ENCODE results near the gene EVX1. TPM values are rescaled to one million over a fixed set of nuclear protein-coding genes. Genes with fewer than 3 reads are reported as not detected.

Gene EVX1
- total and polyA plus RNA-seq, 3 donors from 2014 or later: 0.25 to 1.4 (median 0.63) TPM

- no peak for DNase-seq
- no peaks in the 10 kb centered on the region for H3K9me3 ChIP-seq
- no peaks in the 10 kb centered on the region for H3K36me3 ChIP-seq (ENCODE audit: low read depth, missing control alignments)
- peaks cover 5% of the 10 kb centered on the region for H3K4me1 ChIP-seq
- no peak overlapping the region for H3K27ac ChIP-seq
- peak overlapping the region; percentile 6 to 29 for H3K4me3 ChIP-seq
- no peak for TF ChIP-seq POLR2A (IDR thresholded peaks at IDR 0.05)
- no peak for TF ChIP-seq CTCF (IDR thresholded peaks at IDR 0.05)
- 29 to 37% methylated on average over 33 to 50 of the region's 50 CpGs for WGBS, 2 donors
- intact Hi-C loops (cut with DNase I; ENCODE audit: low total_unique reads): no loop called here
- H3K27me3 ChIP-seq: peaks cover 4% of the 10 kb centered on the region
Observed at GRCh38 chr7:27213433-27214238, 29.0 kb upstream of the EVX1 start.

GRCh38 chr7:27214239-27214950 is 28.2 kb upstream of the EVX1 start:
- 54 to 55% methylated on average over 8 of the region's 8 CpGs for WGBS, 2 donors
- Histone ChIP-seq H3K27me3 (peaks cover 4% of the 10 kb centered on the region), H3K9me3 (no peaks in the 10 kb centered on the region), H3K27ac (no peak overlapping the region), H3K36me3 (ENCODE audit: low read depth, missing control alignments) (no peaks in the 10 kb centered on the region), H3K4me3 (no peak overlapping the region), H3K4me1 (peaks cover 5% of the 10 kb centered on the region)
- DNase-seq: no peak
- intact Hi-C loops (cut with DNase I; ENCODE audit: low total_unique reads): no loop called here
- TF ChIP-seq POLR2A (IDR thresholded peaks at IDR 0.05) (no peak), CTCF (IDR thresholded peaks at IDR 0.05) (no peak)

GRCh38 chr7:27215356-27215755 is 27.2 kb upstream of the EVX1 start:
- Histone ChIP-seq H3K9me3 (no peaks in the 10 kb centered on the region), H3K36me3 (ENCODE audit: low read depth, missing control alignments) (no peaks in the 10 kb centered on the region), H3K27ac (no peak overlapping the region), H3K4me1 (peaks cover 4% of the 10 kb centered on the region), H3K27me3 (peaks cover 4% of the 10 kb centered on the region), H3K4me3 (no peak overlapping the region)
- DNase-seq: no peak
- TF ChIP-seq POLR2A (IDR thresholded peaks at IDR 0.05): no peak
- TF ChIP-seq CTCF (IDR thresholded peaks at IDR 0.05): no peak
- 86 to 94% methylated on average over 2 of the region's 2 CpGs for WGBS, 2 donors
- intact Hi-C loops (cut with DNase I; ENCODE audit: low total_unique reads): no loop called here

GRCh38 chr7:27217951-27218350 is 24.7 kb upstream of the EVX1 start:
- Histone ChIP-seq H3K27ac (no peak overlapping the region), H3K4me1 (no peaks in the 10 kb centered on the region), H3K27me3 (peaks cover 4% of the 10 kb centered on the region), H3K4me3 (no peak overlapping the region), H3K9me3 (no peaks in the 10 kb centered on the region), H3K36me3 (ENCODE audit: low read depth, missing control alignments) (no peaks in the 10 kb centered on the region)
- no peak for DNase-seq
- intact Hi-C loops (cut with DNase I; ENCODE audit: low total_unique reads): no loop called here
- no peak for TF ChIP-seq CTCF (IDR thresholded peaks at IDR 0.05)
- TF ChIP-seq POLR2A (IDR thresholded peaks at IDR 0.05): no peak
